IPS-11a (cell line): ENCODE data around the gene ABCA2.

Experiments used
- H3K4me3 ChIP-seq: one replicate; pipeline ENCODE4 v1.5.1; 2013; ENCODE audit warnings: low read depth, low read length, control low read depth

Gene ABCA2

GRCh38 chr9:136982232-136983051 lies 45.6 kb downstream of the ABCA2 start, which contains the start of gene LCNL1:
Gene LCNL1 (plus strand): TSS chr9:136982993. CDS start chr9:136983587, 594 bp downstream.
- no peak within 1 kb of the TSS for H3K4me3 ChIP-seq

- H3K4me3 ChIP-seq: no peak overlapping the region
These were observed 46.3 kb downstream of the ABCA2 start for GRCh38 chr9:136981588-136982231.

- no peak overlapping the region for H3K4me3 ChIP-seq
These were observed 47.2 kb downstream of the ABCA2 start for GRCh38 chr9:136980669-136981478.

- no peak overlapping the region for H3K4me3 ChIP-seq
These were observed 48.1 kb downstream of the ABCA2 start for GRCh38 chr9:136979769-136980587.

GRCh38 chr9:136978865-136979544 lies 49.0 kb downstream of the ABCA2 start:
- H3K4me3 ChIP-seq: no peak overlapping the region

- H3K4me3 ChIP-seq: peak overlapping the region; percentile 21
These were observed 49.8 kb downstream of the ABCA2 start for GRCh38 chr9:136978073-136978864.

- H3K4me3 ChIP-seq: peak overlapping the region; percentile 21
These were observed 50.4 kb downstream of the ABCA2 start for GRCh38 chr9:136977649-136978072.

- H3K4me3 ChIP-seq: peak within 1 kb of the TSS; percentile 21
These were observed 50.8 kb downstream of the ABCA2 start, which contains the start of gene PTGDS for GRCh38 chr9:136977223-136977622. Gene PTGDS (plus strand): TSS chr9:136977504. CDS start chr9:136977579, 75 bp downstream.

GRCh38 chr9:136975644-136976043 lies 52.4 kb downstream of the ABCA2 start:
- no peak overlapping the region for H3K4me3 ChIP-seq

- H3K4me3 ChIP-seq: no peak overlapping the region
These were observed 53.1 kb downstream of the ABCA2 start for GRCh38 chr9:136974817-136975535.

- no peak overlapping the region for H3K4me3 ChIP-seq
These were observed 54.1 kb downstream of the ABCA2 start for GRCh38 chr9:136973618-136974617.

GRCh38 chr9:136972743-136973142 lies 55.3 kb downstream of the ABCA2 start:
- no peak overlapping the region for H3K4me3 ChIP-seq

GRCh38 chr9:136972335-136972734 lies 55.7 kb downstream of the ABCA2 start:
- H3K4me3 ChIP-seq: no peak overlapping the region

GRCh38 chr9:136971746-136972145 lies 56.3 kb downstream of the ABCA2 start:
- no peak overlapping the region for H3K4me3 ChIP-seq

GRCh38 chr9:136970361-136970760 lies 57.7 kb downstream of the ABCA2 start:
- H3K4me3 ChIP-seq: no peak overlapping the region

GRCh38 chr9:136969774-136970173 lies 58.3 kb downstream of the ABCA2 start:
- no peak overlapping the region for H3K4me3 ChIP-seq

- no peak overlapping the region for H3K4me3 ChIP-seq
These were observed 58.9 kb downstream of the ABCA2 start for GRCh38 chr9:136969150-136969549.
